ENCODE measurements around the gene ZSWIM8. TPM values are rescaled to one million over a fixed set of nuclear protein-coding genes. Genes with fewer than 3 reads are reported as not detected.

Gene ZSWIM8
- total RNA-seq, 4 donors from 2014 or later: 62.2 to 134 (median 63.3) TPM

DNA sequence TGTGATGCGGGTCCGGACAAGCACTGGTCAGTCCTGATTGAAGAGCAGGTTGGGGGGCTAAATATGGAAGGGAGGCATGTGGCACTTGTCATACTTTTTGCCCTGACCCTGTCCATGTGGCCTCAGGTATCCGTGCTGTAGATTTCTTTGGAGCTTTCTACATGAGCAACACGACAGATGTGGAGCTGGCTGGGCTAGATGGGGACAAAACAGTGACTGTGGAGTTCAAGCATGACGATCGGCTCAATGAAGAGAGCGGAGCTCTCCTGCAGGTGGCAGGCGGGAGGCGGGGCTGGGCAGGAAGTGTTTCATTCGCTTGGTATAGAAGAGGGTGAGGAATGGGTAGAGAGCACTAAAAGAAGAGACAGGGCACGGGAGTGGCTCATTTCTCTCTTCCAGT is 16.5 kb upstream of the ZSWIM8 start:
- TF ChIP-seq, protein P1, sequence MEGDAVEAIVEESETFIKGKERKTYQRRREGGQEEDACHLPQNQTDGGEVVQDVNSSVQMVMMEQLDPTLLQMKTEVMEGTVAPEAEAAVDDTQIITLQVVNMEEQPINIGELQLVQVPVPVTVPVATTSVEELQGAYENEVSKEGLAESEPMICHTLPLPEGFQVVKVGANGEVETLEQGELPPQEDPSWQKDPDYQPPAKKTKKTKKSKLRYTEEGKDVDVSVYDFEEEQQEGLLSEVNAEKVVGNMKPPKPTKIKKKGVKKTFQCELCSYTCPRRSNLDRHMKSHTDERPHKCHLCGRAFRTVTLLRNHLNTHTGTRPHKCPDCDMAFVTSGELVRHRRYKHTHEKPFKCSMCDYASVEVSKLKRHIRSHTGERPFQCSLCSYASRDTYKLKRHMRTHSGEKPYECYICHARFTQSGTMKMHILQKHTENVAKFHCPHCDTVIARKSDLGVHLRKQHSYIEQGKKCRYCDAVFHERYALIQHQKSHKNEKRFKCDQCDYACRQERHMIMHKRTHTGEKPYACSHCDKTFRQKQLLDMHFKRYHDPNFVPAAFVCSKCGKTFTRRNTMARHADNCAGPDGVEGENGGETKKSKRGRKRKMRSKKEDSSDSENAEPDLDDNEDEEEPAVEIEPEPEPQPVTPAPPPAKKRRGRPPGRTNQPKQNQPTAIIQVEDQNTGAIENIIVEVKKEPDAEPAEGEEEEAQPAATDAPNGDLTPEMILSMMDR (IDR thresholded peaks at IDR 0.05; ENCODE audit: low read depth): no peak

DNA sequence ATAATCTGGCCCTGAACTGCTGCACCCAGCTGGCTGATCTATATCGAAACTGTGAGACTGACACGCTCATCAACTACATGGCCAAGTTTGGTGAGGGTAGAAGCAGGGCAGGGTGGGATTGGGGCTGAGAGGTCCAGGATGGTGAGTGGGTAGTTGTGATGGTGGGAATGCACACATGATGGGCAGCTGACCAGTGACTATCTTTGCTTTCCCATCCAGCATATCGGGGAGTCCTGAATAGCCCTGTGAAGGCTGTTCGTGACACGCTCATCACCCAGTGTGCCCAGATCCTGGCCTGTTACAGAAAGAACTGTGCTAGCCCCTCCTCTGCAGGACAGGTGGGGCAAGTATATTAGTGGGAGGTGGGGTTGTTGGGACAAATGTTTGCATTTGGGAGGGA is 16.0 kb upstream of the ZSWIM8 start:
- TF ChIP-seq, protein P1 (IDR thresholded peaks at IDR 0.05; ENCODE audit: low read depth): no peak

DNA sequence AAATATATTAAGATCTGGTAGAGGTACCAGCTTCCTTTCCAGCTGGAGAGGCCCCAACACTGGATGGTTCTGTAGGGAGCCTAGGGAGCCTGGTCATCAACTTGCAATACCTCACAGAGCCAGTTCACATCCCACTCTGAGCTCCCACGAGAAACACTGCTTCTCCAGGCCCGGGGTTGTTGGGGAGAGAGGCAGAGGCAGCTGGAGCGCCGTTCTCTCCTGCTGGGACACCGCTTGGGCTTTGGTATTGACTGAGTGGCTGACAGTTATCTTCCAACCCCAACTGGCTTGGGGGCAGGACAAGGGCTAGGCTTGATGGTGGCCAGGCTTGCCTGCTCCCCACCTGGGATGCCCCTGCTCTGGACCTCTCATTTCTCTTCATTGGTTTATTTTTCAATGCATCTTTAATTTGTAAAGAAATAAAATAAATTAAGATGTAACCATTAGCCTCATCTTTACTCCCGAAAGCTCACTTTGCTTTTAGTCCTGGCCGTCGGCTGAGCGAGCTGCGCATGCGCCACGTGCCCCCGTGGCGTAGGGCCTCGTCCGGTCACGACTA is 13.6 kb upstream of the ZSWIM8 start:
- TF ChIP-seq, protein P1 (IDR thresholded peaks at IDR 0.05; ENCODE audit: low read depth): no peak

DNA sequence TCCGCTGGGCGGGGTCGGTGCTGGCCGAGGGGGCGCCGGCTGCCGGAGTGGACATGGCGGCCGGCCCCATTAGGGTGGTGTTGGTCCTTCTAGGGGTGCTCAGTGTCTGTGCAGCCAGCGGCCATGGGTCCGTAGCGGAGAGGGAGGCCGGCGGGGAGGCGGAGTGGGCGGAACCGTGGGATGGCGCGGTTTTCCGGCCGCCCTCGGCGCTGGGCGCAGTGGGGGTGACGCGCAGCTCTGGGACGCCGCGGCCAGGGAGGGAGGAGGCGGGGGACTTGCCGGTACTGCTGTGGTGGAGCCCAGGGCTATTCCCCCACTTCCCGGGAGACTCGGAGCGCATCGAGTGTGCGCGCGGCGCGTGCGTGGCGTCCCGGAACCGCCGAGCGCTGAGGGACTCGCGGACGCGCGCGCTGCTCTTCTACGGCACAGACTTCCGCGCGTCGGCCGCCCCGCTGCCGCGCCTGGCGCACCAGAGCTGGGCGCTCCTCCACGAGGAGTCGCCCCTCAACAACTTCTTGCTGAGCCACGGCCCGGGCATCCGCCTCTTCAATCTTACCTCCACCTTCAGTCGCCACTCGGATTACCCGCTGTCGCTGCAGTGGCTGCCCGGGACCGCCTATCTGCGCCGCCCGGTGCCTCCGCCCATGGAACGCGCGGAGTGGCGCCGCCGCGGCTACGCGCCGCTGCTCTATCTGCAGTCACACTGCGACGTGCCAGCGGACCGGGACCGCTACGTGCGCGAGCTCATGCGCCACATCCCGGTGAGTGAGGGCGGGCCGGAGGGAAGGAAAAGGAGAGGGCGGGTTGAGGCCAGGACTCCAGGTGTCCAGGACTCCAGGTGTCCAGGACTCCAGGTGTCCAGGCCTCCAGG is 12.9 kb upstream of the ZSWIM8 start:
- TF ChIP-seq, protein P1 (IDR thresholded peaks at IDR 0.05; ENCODE audit: low read depth): no peak

DNA sequence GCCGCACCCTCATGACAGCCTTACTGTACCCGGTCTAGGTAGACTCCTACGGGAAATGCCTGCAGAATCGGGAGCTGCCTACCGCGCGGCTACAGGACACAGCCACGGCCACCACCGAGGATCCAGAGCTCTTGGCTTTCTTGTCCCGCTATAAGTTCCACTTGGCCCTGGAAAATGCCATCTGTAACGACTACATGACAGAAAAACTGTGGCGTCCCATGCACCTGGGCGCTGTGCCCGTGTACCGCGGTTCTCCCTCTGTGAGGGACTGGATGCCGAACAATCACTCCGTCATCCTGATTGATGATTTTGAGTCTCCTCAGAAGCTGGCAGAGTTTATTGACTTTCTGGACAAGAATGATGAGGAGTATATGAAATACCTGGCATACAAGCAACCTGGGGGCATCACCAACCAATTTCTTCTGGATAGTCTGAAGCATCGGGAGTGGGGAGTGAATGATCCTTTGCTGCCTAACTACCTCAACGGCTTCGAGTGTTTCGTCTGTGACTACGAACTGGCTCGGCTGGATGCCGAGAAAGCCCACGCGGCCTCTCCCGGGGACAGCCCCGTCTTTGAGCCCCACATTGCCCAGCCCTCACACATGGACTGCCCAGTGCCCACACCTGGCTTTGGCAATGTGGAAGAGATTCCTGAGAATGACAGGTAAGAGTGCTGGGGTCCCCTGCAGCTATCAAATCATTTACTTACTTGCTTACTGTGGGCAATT is 12.1 kb upstream of the ZSWIM8 start:
- TF ChIP-seq, protein P1 (IDR thresholded peaks at IDR 0.05; ENCODE audit: low read depth): no peak

DNA sequence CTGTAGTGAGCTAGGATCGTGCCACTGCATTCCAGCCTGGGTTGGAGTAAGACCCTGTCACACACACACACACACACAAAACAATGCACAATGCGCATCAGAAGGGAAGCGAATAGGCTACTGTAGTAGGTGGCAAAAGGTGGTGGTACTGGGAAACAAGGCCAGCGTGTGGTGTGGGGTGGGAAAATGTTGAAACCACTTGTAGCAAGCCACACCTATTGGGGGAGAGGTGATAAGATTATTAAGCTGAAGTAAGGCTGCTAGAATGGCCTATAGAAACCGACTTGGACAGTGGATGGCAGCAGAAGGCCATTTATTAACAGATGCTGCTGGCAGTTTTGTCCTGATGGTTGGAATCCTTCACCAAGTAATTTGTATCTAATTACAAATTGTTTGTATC is 10.8 kb upstream of the ZSWIM8 start:
- TF ChIP-seq, protein P1 (IDR thresholded peaks at IDR 0.05; ENCODE audit: low read depth): no peak

DNA sequence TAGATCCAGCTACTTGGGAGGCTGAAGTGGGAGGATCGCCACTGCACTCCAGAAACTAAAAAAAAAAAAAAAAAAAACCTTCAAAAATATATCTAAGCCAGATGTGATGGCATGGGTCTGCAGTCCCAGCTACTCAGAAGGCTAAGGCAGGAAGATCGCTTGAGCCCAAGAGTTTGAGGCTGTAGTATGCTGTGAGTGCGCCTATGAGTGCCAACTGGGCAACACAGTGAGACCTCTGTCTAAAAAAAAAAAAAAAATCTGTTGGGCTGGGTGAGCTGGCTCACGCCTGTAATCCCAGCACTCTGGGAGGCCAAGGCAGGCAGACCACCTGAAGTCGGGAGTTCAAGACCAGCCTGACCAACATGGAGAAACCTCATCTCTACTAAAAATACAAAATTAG is 6.4 kb upstream of the ZSWIM8 start:
- TF ChIP-seq, protein P1 (IDR thresholded peaks at IDR 0.05; ENCODE audit: low read depth): no peak

Measured in subcutaneous adipose tissue (tissue), 4 donors.